Measurements from ENCODE around the gene TAF1D.
"Not testable (repeated sequence)": the region's sequence is repeated elsewhere in the genome, so short reads cannot be mapped to it uniquely, and the experiment has no call there.

The TAF1D gene, protein sequence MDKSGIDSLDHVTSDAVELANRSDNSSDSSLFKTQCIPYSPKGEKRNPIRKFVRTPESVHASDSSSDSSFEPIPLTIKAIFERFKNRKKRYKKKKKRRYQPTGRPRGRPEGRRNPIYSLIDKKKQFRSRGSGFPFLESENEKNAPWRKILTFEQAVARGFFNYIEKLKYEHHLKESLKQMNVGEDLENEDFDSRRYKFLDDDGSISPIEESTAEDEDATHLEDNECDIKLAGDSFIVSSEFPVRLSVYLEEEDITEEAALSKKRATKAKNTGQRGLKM

DNA sequence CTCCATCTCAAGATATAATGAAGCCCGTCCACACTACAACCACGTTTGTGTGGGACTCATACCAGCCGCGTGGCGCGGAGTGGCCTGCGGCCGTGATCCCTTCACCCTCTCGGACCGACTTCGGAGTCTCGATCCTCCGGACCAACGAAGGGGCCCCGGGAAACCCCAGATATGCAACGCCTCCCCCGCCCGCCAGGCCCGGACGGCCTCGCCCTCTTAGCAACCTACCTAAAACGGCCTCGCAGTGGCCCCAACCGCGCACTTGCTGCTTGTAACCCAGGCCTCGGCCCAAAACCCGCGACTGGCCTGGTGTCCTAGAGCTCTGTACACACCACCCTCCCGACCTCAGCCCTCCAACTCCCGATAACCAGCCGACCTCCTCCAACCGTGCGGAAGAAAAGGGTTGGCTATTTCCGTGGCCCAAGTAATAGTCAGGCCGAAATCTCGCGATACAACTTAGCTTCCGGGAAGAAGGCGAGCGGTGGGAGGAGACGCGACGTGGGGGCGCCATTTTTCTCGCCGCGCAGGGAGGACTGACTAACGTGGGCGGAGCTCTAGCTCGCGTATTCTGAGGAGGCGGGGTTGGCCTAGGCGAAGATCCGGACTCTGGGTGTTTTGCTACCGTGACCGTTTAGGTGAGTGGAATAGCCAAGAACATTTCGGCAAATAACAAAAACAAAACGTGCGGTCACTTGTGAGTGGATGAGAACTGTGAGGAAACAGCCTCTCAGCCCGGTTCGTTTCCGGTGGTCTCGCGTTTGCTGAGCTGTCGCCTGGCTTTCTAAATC is at the start of gene TAF1D, which contains the start of gene C11orf54:
TSS of gene TAF1D (minus strand) at position 402 of the 788 bp plus-strand sequence. CDS start 2,191 bp downstream, outside the sequence.
TSS of gene C11orf54 (plus strand) at position 579 of the 788 bp plus-strand sequence. CDS start 5,722 bp downstream, outside the sequence.
- peak; percentile 92 for DNase-seq

DNA sequence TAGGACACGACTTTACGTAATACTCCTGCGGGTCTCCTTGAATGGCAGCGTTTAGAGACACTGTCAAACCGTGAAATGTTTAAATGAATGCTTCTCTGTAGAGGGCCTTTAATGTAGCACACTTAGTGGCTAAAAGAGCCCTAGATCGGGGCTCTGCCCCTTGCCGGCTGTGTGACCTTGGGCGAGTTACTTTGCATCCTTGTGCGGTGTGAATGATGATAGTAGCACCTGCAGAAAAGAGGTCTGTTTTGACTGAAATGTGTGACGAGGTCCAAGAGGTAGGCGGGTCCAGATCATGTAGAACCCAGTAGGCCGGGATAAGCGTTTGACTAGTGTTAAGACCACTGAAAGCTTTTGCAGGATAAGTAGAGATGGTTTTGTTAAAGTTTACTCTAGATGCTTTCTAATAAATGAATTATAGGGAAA is 43.7 kb upstream of the TAF1D start:
- no peak for DNase-seq

DNA sequence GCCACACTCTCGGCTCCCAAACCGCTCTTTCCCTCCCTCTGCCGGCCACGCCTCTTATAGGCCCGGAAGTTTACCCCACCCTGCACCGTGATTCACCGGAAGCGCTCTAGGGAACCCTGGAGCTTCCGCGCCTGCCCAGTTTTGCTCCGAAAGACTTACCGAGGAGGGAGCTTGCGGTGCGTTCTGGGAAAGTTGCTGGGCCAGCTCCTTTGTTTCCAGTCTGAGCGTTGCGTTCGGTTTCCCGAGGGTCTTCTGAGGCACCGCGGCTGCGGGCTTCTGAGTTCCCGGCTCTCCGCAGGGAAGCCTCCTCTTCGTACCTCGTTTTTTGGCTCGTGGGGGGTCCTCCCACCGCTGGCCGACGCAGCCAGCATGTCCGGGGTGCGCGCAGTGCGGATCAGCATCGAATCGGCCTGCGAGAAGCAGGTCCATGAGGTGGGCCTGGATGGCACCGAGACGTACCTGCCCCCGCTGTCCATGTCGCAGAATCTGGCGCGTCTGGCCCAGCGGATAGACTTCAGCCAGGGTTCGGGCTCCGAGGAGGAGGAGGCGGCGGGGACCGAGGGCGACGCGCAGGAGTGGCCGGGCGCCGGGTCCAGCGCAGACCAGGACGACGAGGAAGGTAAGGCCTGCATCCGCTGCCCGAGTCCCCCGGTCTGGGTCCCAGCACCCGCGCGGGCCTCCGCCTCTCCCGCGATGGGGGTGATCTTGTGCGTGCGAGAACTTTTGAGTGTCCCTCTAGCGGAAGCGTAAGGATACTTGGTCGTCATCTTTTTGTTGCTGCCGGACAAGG is 43.0 kb upstream of the TAF1D start, which contains the start of gene MED17:
TSS of gene MED17 (plus strand) at position 138 of the 790 bp plus-strand sequence. CDS start at position 370, 232 bp downstream.
- DNase-seq, result peak; percentile 85

DNA sequence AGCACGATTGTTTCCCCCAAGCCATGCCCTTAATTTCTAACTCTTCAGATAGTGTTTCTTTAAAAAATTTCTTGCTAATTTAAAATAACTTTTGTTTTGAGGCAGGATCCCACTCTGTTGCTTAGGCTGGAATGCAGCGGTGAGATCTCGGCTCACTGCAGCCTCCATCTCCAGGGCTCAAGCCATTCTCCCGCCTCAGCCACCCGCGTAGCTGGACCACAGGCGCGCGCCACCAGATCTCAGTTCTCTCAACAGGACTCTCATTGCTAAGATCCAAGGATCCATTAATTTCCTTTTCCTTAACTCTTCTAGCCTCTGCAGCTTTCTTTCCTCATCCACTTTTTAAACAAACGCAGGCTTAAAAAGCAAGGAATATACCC is 42.5 kb upstream of the TAF1D start:
- no peak for DNase-seq

DNA sequence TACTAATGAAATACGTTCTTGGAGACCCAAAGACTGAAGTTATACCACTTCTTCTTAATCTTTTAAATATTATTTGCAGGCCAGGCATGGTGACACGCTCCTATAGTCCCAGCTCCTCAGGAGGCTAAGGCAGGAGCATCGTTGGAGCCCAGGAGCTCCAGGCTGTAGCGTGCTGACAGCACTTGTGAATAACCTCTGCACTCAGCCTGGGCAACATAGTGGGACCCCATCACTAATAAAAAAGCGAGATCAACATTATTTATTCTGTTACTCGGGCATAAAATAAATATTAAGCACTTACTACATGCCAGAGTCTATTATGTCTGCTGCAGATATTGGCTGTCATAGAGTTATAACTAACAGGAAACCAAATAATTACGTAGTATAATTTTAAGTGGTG is 42.1 kb upstream of the TAF1D start:
- no peak for DNase-seq

DNA sequence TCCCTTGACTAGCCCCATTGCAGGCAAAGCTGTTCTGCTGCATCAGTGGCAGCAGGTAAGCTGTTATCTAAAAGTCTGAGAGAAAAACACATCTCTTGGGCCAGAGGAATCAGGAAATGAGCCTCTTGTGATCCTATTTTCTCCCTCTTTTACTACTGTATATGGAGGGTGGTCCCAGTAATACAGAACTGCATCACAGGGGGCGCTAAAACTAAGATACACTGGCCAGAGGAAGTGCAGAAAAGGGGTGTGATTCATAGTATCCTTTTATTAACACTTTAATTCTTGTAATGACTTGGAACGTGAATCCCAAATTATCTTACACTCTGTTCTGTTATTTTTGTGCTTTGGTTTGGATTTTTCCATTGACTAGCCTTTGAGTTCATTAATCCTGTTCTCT is 34.0 kb upstream of the TAF1D start:
- DNase-seq, result no peak

DNA sequence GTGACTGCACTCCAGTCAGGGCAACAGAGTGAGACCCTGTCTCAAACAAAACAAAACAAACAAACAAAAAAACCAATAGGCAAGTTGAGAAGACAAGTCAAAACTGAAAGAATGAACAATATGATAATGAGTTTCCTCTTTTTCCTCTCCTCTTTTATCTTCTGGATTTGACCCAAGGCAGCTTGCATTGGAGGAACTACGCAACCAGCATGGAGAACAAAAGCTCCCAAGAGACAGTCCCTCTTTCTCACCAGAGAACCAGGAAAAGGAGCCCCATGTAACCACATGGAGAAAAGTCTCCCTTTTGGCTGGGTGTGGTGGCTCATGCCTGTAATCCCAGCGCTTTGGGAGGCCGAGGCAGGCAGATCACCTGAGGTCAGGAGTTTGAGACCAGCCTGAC is 33.3 kb upstream of the TAF1D start:
- not testable (repeated sequence) for DNase-seq

DNA sequence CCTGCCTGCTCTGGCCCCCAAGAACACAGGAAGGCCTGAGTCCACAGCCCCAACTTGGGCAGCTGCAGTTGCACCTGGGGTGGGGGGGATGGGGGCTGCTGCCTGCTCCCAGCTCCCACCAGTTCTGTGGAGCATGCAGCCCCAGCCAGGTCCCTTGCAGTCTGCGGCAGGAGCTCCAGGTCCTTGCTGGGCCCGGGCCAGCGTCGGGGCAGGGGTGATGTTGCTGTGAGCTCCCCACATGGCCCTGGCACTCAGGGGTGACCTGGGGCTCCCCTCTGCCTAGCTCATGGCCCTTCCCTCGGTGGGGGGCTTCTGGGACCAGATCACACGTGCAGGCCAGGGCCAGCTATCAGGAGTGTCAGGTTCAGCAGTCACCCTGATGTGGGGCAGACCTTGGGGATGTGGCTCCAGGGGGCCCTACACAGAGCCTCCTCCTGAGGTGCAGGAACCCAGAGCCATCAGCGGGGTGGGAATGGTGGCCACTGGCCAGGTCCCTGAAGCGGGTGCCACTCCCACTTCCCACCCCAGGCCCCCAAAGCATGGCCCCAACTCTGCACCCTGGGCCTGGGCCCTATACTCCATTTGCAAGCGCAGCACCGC is 32.4 kb upstream of the TAF1D start:
- DNase-seq, result no peak

DNA sequence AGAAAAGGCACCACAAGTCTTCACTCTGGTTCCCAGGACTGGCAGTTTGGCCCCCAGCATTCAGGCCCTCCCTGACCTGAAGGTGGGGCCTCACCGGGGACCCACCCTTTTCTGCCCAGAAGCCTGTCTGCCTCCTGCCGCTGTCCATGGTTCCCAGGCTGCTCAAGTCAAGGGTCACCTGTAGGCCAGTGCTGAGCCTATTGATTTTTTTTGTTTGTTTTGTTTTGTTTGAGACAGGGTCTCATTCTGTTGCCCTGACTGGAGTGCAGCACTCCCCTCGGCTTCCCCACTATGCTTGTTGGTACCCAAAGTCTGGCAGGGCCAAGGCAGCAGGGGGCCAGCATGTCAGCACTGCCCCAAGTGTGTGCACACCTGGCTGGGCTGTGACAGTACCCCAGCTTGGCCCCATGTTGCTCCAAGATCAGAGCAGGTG is 31.8 kb upstream of the TAF1D start:
- no peak for DNase-seq

DNA sequence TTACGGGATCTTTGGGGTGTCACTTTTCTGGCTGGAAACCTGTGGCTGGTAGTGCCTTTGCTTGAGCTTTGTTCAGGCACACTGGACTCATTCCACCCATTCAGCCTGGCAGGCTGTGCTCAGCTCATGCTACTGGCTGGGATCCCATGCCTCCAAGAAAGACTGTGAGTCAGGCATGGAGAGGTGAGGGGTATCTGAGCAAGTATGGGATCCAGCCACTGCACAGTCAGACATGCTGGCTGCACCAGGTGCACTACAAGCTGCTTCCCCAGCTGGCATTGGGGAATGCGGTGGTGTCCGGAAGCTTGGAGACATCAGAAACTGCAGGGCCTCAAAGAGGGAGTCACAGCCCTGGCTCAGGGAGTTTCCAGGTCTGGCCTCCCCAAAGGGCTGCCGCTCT is 30.8 kb upstream of the TAF1D start:
- DNase-seq, result no peak

DNA sequence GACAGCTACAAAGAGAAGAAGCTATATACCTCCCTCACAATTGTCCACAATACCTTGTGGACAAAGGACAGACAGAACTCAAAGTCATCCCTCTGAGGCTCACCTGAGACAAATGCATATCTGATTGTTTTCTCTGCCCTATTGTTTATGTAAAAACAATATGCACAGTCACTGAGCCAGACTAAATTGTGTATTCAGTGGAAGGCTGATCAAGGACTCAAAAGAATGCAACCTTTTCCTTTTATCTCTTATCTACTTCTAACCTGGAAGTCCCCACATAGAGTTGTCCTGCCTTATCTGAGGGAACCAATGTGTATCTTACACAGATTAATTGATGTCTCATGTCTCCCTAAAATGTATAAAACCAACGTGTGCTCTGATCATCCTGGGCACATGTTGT is 28.9 kb upstream of the TAF1D start:
- no peak for DNase-seq

DNA sequence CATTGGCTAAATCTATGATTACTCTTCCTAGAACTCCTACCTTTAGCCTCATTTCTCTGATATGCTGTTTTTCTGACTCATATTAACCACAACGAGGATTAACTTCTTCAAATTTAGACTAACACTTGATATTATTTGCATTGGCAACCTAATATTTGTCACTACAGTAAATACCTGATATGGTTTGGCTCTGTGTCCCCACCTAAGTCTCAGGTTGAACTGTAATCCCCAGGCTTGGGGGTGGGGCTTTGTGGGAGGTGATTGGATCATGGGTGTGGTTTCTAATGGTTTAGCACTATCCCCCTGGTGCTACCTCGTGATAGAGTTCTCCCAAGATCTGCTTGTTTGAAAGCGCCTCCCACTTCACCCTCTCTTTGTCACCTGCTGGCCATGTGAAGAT is 25.7 kb upstream of the TAF1D start:
- DNase-seq, result no peak

DNA sequence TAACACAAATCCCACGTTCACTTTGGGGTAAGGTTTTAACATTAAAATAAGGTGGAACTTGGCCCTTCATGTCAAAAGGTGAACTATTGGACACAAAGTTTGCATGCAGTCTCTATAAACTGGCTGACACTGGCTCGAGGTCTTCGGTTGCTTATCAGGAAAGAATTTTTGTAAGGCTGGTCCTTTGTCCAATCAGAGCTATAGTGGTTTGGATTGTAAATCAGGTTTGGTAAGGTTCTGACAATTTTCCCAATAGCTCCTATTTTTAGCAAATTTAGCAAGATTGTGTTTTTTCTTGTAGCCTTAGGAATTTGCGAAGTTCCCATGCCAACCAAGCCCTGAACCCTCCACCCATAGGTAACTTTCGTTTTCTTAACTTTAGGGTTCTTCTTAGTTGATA is 25.2 kb upstream of the TAF1D start:
- DNase-seq, result no peak

DNA sequence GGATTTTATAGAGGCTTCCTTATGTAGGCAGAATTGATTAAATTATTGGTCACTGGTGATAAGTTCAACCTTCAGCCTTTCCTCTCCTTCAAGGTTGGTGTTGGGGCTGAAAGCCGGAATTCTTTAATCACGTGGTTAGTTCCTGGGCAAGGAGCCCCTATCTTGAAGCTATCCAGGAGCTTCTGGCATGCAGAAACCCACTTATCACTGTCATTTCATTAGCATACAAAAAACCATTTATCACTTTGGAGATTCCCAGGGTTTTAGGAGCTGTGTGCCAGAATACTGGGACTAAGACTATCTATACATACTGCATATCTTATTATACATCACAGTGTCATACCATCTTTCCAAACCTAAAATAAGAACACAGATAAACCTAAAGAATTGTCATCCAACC is 24.3 kb upstream of the TAF1D start:
- no peak for DNase-seq

DNA sequence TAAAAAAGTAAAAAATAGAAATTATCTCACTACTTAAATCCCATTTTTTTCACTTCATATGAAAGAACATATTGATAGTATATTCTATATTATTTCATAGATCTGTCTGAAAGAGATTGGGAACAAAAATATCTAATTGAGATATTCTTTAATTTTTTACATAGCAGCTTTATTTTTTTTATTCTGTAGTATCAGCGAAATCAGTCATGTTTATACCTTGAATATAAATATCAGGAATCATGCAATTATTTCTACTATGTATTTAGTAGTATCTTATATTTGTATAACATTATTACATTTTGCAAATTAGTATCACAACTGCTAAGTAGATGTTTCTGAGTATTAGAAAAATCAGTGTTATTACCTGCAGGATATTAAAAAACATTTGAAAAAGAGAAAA is 20.6 kb upstream of the TAF1D start:
- no peak for DNase-seq

DNA sequence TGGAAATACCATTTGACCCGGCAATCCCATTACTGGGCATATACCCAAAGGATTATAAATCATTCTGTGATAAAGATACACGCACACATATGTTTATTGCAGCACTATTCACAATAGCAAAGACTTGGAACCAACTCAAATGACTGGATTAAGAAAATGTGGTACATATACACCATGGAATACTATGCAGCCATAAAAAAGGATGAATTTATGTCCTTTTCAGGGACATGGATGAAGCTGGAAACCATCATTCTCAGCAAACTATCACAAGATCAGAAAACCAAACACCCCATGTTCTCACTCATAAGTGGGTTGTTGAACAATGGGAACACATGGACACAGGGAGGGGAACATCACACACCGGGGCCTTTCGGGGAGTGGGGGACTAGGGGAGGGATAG is 17.8 kb upstream of the TAF1D start:
- not testable (repeated sequence) for DNase-seq

DNA sequence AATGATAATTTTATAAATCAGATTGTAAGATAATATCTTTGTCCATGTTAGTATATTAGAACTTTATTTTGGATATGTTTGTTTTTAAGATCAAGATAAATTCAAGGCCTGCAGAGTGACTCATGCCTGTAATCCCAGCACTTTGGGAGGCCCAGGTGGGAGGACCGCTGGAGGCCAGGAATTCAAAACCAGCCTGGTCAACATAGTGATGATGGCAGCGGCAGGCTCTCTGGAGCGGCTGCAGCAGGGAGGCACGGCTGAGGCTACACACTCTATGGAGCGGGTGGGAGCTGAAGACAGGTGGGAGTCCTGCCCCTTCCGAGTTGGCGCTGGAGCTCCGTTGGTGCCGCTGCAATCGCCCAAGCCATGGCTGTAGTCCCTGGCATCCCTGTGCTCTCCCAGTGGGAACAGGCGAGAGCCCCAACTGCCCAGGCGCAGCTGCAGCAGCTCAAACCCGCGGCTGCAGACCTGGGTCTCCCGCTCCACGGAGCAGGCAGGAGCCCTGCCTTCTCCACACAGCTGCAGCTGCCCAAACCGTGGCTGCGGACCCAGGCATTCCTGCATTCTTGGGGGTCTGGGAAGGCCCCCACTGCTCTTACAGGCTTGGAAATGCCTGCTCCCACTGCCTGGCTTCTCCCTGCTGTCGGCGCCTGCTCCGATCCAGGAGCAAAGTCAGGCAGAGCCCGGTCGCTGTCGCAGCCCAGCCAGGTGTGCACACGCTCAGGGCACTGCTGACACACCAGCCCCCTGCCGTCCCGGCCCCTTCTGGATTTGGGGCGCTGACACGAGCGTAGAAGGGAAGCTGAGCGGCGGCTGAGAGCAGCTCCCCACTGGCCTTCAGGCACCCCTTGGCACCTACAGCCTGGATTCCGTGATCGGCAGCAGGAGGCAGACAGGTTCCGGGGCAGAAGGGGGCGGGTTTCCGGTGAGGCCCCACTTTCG is 16.9 kb upstream of the TAF1D start:
- DNase-seq, result no peak

DNA sequence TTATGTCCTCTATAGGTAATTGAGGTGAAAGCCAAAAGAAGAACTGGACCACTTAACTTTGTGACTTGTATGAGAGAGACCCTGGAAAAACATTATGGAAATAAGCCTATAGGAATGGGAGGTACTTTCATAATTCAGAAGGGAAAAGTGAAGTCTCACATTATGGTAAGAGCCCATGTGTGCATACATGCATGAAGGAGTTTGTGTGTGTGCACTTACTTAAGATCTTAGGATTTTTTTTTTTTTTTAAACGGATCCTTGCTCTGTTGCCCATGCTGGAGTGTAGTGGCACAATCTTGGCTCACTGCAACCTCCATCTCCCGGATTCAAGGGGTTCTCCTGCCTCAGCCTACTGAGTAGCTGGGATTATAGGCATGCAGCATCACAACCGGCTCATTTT is 16.0 kb upstream of the TAF1D start:
- DNase-seq, result no peak

DNA sequence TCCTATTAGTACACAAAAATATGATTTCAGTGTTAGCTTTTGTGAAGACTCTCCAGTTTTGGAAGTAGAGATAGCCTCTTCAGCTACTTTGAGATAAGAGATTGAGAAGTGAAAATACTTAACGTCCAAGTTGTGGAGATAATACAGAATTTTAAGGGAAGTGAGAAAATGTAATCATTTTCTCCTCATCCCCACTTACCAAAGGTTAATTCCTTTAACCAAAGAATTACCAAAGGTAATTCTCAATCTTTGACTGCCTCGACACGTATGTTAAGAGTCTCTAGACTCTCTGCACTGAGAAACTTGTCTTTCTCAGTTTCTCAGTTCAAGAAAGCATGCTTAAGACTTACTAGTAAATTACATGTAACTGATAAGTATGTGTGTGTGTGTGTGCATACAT is 15.5 kb upstream of the TAF1D start:
- DNase-seq, result no peak

DNA sequence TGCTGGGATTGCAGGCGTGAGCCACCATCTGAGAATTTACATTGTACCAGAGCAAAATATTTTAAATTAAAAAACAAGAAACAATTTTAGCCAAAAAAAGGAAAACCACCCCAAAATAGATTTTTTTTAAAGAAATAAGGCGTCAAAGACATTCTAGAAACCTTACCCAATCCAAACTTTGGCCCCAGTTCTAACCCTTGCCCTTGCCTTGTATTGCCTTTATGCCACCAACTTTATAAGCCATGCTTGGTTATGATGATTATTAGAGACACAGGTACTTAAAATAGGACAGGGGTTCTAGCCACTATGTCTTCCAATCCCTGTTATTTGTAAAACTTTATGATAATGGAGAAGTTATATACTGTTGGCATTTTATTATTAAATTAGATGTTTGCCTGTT is 11.9 kb upstream of the TAF1D start:
- DNase-seq, result no peak

DNA sequence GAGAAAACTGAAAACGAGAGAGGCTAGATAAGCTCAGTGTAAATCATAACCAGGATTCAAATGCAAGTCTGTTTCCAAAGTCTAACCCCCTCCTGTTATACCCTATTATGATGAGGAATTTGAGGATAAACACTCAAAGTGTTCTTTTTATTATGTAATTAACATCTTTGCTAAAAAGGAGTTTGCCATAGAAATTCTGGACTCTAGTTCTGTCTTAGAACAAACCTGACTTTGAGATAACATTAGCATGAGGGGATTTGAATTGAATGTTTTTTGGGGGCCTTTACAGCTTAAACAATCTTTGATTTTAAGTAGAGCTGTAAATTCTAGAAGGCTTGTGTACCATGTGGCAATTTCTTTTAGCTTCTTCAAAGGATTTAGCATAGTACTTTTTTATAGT is 9.7 kb upstream of the TAF1D start:
- DNase-seq, result no peak

DNA sequence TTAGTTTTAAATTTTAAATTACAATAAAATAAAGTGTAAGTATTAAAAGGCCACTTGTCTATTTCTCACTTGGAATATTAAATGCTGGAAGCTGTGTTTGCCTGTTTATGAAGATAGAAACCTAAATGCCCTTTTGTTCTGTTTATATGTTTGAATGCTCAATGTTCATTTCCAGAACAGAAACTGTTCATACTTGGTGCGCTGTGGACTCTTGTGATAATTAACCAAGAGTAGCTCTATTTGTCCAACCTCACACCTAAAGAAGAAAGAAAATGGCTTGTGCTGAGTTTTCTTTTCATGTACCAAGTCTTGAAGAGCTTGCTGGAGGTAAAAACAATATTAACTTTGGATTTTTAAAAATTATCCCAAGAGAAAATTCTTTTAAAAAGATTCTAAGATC is 5.8 kb upstream of the TAF1D start:
- DNase-seq, result no peak
